ENCODE measurements around the gene TRABD2A. TPM values are rescaled to one million over a fixed set of nuclear protein-coding genes. Genes with fewer than 3 reads are reported as not detected.

Gene TRABD2A
- total and polyA plus RNA-seq, 9 of the 15 experiments (the other 6 are each of a cell fraction or from before 2014, with no cell fraction given), result 0.07 to 0.45 (median 0.25) TPM

DNA sequence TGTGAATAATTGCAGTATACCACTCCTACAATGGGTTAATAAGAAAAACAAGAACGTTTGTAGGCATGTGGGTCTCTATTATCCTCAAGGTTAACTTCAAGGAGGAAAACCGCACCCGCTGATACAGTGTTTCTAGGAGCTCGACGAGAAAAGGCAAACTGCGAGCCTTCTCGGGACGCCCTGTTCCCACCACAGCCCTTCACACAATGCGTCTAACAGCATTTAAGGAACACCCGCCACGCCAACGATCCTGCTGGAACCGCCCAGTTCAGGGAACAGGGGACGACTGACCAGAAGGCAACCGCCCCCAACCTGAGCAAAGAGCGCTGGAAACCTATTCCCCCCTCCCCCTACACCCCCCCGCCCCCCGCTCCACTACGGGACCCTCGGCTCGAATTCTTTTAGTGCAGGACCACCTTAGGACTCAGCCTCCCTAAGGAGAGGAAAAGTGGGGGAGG lies 23.9 kb upstream of the TRABD2A start (continued):
- TF ChIP-seq, protein P1, sequence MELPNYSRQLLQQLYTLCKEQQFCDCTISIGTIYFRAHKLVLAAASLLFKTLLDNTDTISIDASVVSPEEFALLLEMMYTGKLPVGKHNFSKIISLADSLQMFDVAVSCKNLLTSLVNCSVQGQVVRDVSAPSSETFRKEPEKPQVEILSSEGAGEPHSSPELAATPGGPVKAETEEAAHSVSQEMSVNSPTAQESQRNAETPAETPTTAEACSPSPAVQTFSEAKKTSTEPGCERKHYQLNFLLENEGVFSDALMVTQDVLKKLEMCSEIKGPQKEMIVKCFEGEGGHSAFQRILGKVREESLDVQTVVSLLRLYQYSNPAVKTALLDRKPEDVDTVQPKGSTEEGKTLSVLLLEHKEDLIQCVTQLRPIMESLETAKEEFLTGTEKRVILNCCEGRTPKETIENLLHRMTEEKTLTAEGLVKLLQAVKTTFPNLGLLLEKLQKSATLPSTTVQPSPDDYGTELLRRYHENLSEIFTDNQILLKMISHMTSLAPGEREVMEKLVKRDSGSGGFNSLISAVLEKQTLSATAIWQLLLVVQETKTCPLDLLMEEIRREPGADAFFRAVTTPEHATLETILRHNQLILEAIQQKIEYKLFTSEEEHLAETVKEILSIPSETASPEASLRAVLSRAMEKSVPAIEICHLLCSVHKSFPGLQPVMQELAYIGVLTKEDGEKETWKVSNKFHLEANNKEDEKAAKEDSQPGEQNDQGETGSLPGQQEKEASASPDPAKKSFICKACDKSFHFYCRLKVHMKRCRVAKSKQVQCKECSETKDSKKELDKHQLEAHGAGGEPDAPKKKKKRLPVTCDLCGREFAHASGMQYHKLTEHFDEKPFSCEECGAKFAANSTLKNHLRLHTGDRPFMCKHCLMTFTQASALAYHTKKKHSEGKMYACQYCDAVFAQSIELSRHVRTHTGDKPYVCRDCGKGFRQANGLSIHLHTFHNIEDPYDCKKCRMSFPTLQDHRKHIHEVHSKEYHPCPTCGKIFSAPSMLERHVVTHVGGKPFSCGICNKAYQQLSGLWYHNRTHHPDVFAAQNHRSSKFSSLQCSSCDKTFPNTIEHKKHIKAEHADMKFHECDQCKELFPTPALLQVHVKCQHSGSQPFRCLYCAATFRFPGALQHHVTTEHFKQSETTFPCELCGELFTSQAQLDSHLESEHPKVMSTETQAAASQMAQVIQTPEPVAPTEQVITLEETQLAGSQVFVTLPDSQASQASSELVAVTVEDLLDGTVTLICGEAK (IDR thresholded peaks at IDR 0.05), result 0 out of 2 replicates have a peak, but pooled peaks have one; percentile 10
- TF ChIP-seq, protein P1 (CRISPR knock-in tag; IDR thresholded peaks at IDR 0.05), result no peak
- TF ChIP-seq, protein P2, sequence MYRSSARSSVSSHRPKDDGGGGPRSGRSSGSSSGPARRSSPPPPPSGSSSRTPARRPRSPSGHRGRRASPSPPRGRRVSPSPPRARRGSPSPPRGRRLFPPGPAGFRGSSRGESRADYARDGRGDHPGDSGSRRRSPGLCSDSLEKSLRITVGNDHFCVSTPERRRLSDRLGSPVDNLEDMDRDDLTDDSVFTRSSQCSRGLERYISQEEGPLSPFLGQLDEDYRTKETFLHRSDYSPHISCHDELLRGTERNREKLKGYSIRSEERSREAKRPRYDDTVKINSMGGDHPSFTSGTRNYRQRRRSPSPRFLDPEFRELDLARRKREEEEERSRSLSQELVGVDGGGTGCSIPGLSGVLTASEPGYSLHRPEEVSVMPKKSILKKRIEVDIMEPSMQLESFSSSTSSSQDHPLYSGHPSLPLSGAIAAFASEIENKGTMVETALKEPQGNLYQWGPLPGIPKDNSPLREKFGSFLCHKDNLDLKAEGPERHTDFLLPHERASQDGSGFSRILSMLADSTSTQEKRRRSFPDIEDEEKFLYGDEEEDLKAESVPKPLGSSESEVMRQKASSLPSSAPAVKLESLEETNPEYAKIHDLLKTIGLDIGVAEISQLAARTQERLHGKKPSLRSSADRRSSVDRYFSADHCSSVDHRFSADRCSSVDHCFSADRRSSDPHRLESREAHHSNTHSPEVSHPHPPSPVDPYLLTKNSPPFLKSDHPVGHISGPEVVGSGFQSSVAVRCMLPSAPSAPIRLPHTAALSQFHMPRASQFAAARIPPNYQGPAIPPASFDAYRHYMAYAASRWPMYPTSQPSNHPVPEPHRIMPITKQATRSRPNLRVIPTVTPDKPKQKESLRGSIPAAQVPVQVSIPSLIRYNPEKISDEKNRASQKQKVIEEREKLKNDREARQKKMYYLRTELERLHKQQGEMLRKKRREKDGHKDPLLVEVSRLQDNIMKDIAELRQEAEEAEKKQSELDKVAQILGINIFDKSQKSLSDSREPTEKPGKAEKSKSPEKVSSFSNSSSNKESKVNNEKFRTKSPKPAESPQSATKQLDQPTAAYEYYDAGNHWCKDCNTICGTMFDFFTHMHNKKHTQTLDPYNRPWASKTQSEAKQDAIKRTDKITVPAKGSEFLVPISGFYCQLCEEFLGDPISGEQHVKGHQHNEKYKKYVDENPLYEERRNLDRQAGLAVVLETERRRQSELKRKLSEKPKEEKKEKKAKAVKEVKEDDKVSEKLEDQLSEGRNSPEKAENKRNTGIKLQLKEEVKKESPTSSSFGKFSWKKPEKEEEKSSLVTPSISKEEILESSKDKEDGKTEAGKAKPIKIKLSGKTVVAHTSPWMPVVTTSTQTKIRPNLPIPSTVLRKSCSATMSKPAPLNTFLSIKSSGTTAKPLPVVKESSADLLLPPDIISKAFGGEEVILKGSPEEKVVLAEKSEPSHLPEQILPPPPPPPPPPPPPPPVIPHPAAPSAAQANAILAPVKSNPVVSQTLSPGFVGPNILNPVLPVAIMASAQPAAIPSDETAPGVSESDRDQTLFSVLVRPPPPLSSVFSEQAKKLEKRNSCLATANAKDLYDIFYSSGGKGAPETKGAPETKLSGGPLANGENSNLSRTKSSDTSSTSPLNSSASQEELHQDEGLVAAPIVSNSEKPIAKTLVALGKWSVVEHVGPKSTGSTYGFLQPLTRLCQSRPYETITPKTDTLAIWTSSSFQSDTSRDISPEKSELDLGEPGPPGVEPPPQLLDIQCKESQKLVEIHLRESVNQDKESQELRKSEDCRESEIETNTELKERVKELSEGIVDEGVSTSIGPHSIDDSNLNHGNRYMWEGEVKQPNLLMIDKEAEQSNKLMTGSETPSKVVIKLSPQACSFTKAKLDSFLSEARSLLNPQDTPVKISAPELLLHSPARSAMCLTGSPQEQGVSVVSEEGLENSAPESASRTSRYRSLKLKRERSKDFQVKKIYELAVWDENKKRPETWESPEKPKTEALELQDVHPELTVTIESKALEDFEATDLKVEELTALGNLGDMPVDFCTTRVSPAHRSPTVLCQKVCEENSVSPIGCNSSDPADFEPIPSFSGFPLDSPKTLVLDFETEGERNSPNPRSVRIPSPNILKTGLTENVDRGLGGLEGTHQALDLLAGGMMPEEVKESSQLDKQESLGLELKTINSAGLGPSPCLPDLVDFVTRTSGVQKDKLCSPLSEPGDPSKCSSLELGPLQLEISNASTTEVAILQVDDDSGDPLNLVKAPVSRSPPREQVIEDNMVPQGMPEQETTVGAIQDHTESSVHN (IDR thresholded peaks at IDR 0.05; ENCODE audit: borderline replicate concordance in 1 of 2, low read depth in 1 of 2), result no peak
- TF ChIP-seq TBP (optimal IDR thresholded peaks at IDR 0.05; ENCODE audit: low read depth, low read length), result peak; percentile 79
- TF ChIP-seq NCOA4 (IDR thresholded peaks at IDR 0.05; ENCODE audit: partially characterized antibody), result no peak
- TF ChIP-seq, protein P3, sequence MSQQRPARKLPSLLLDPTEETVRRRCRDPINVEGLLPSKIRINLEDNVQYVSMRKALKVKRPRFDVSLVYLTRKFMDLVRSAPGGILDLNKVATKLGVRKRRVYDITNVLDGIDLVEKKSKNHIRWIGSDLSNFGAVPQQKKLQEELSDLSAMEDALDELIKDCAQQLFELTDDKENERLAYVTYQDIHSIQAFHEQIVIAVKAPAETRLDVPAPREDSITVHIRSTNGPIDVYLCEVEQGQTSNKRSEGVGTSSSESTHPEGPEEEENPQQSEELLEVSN (IDR thresholded peaks at IDR 0.05; ENCODE audit: borderline replicate concordance in 1 of 2, extremely low read depth in 1 of 2, insufficient read depth in 1 of 2, insufficient read length in 1 of 2, low read depth in 1 of 2, low read length in 1 of 2, poor library complexity in 1 of 2, severe bottlenecking in 1 of 2), result peak in 1 of 2 experiments; percentile 60
